ENCODE data around the gene CRYBB1. TPM values are rescaled to one million over a fixed set of nuclear protein-coding genes. Genes with fewer than 3 reads are reported as not detected.

CRYBB1 gene
- total and polyA plus RNA-seq, 4 donors: 0.17 to 2.3 (median 0.32) TPM; not detected in 1

GRCh38 chr22:26567610-26568009 lies 50.2 kb downstream of the CRYBB1 start:
- H3K4me3 ChIP-seq (ENCODE audit: low read depth in 1 of 3, low read length in 3 of 3): no peak overlapping the region
- H3K27ac ChIP-seq (ENCODE audit: low read depth in 1 of 2, low read length in 2 of 2): no peak overlapping the region
- WGBS: 68% methylated on average over 2 of the region's 2 CpGs

GRCh38 chr22:26566994-26567393 lies 50.8 kb downstream of the CRYBB1 start:
- DNase-seq (ENCODE audit: low spot score): no peak
- Histone ChIP-seq H3K4me3 (ENCODE audit: low read depth in 1 of 3, low read length in 3 of 3) (no peak overlapping the region), H3K9me3 (ENCODE audit: control insufficient read depth in 4 of 4, low read length in 3 of 4) (no peaks in the 10 kb centered on the region), H3K27ac (ENCODE audit: low read depth in 1 of 2, low read length in 2 of 2) (no peak overlapping the region), H3K9ac (ENCODE audit: low read depth in 1 of 2, low read length in 2 of 2) (no peak overlapping the region), H3K36me3 (ENCODE audit: control insufficient read depth in 4 of 4, insufficient read depth in 3 of 4, low read depth in 1 of 4, low read length in 3 of 4) (peaks cover 1 to 7% (median 4%) of the 10 kb centered on the region in 4 donors), H3K4me1 (ENCODE audit: control insufficient read depth in 4 of 4, insufficient read depth in 4 of 4, low read length in 3 of 4) (peaks cover 0 to 61% (median 40%) of the 10 kb centered on the region in 4 donors), H3K27me3 (ENCODE audit: control insufficient read depth in 4 of 4, insufficient read depth in 4 of 4, low read length in 3 of 4) (no peaks in the 10 kb centered on the region)
- WGBS: 98% methylated on average over 3 of the region's 3 CpGs
- TF ChIP-seq NR2F2 (IDR thresholded peaks at IDR 0.05) (no peak), GABPA (IDR thresholded peaks at IDR 0.05 in 1 of 2, conservative IDR thresholded peaks at IDR 0.05 in 1 of 2) (no peak), HNF4G (IDR thresholded peaks at IDR 0.05) (no peak), JUND (IDR thresholded peaks at IDR 0.05) (no peak), SP1 (IDR thresholded peaks at IDR 0.05) (no peak), RAD21 (IDR thresholded peaks at IDR 0.05) (no peak), TAF1 (conservative IDR thresholded peaks at IDR 0.05) (no peak), FOXA1 (IDR thresholded peaks at IDR 0.05) (no peak), ATF3 (IDR thresholded peaks at IDR 0.05) (no peak), CTCF (IDR thresholded peaks at IDR 0.05; ENCODE audit: low read depth, low read length, missing input control) (no peak)

More at GRCh38 chr22:26567610-26568009, 50.2 kb downstream of the CRYBB1 start:
- Histone ChIP-seq H3K9ac (ENCODE audit: low read depth in 1 of 2, low read length in 2 of 2) (no peak overlapping the region), H3K36me3 (ENCODE audit: control insufficient read depth in 4 of 4, insufficient read depth in 3 of 4, low read depth in 1 of 4, low read length in 3 of 4) (peaks cover 1 to 7% (median 4%) of the 10 kb centered on the region in 4 donors), H3K27me3 (ENCODE audit: control insufficient read depth in 4 of 4, insufficient read depth in 4 of 4, low read length in 3 of 4) (no peaks in the 10 kb centered on the region), H3K4me1 (ENCODE audit: control insufficient read depth in 4 of 4, insufficient read depth in 4 of 4, low read length in 3 of 4) (peaks cover 2 to 59% (median 37%) of the 10 kb centered on the region in 4 donors), H3K9me3 (ENCODE audit: control insufficient read depth in 4 of 4, low read length in 3 of 4) (no peaks in the 10 kb centered on the region)
- TF ChIP-seq REST (IDR thresholded peaks at IDR 0.05) (no peak), SP1 (IDR thresholded peaks at IDR 0.05) (no peak), YY1 (IDR thresholded peaks at IDR 0.05) (no peak), FOXA2 (IDR thresholded peaks at IDR 0.05) (no peak), HNF4A (conservative IDR thresholded peaks at IDR 0.05) (no peak), GABPA (IDR thresholded peaks at IDR 0.05 in 1 of 2, conservative IDR thresholded peaks at IDR 0.05 in 1 of 2) (no peak), RXRA (IDR thresholded peaks at IDR 0.05) (no peak), JUND (IDR thresholded peaks at IDR 0.05) (no peak), FOXA1 (IDR thresholded peaks at IDR 0.05) (no peak), MAX (IDR thresholded peaks at IDR 0.05) (no peak), EGR1 (IDR thresholded peaks at IDR 0.05; ENCODE audit: low read depth in 2 of 2) (no peak), TAF1 (conservative IDR thresholded peaks at IDR 0.05) (no peak)
- DNase-seq (ENCODE audit: low spot score): no peak

All from liver (tissue), 9 donors.